ENCODE data around the gene KSR2.

Gene KSR2

DNA sequence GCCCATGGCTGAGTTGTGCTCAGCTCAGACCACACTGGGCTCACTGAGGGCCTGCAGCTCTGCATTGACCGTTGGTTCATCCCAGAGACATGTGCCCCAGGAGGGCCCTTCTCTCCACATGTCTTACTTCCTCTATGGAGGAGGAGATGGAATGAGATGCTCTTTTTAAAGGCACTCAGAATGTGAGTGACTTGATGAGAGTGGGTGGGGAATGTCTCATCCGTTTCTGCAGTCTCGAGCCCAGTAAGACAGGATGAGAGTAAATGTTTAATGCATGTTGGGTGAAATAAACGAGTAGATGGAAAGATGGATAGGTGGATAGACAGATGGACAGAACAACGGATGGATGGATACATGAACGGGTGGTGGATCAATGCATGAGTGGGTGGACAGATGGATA lies 538.5 kb downstream of the KSR2 start:
- DNase-seq, result no peak

- DNase-seq, result no peak
Measured at GRCh38 chr12:117427211-117427610, 541.6 kb downstream of the KSR2 start.

- DNase-seq, result no peak
Measured at GRCh38 chr12:117421987-117422386, 546.8 kb downstream of the KSR2 start.

- DNase-seq, result no peak
Measured at GRCh38 chr12:117421068-117421752, 547.6 kb downstream of the KSR2 start.

DNA sequence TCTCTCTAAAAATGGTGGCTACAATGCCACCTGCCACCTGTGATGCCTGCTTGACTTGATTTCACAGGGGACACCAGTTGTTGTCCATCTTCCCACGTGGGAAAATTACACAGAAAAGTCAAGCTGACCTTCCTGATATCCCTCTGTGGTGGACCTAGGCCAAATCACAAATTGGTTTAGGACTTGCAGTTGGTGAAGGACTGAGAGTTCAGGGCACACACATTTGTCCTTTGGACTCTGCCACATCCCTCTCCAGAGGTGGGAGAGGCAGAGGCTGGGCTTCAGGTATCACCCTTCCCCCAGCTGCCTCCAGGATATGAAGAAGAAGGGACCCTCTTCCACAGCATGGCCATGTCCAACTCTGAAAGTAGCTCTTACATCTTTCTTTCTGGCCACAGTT lies 551.8 kb downstream of the KSR2 start:
- DNase-seq, result no peak

GRCh38 chr12:117412465-117413188 lies 556.2 kb downstream of the KSR2 start:
- DNase-seq, result no peak

GRCh38 chr12:117409286-117409685 lies 559.5 kb downstream of the KSR2 start:
- no peak for DNase-seq

DNA sequence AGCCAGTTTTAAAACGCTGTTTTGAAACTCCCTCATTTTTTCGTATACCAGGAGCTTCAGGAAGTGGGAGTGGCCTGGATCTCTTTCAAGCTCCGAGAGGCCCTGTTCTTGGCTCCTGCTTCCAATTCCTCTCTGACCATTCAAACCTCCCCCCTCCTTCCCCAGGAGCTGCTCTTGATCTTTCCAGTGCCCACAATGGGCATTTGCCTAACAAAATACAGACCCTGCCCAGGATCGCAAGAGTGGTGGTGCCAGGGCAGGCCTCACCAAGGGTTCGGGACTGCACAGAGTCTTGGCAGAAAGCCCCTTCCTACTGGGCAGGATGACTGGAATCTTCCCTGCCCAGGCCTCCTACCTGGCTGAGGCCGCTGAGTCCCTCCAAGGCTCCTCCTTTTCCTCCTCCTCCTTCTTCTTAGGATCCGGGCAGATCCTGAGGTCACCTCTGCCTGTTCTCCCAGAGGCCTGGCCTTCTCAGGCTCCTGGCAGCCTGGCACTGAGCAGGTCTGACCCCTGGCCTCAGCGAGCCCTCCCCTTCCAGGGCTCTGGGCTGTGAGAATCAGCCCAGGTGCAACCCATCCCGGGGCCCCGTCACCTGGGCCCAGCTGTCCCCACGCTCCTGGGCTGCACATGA lies 560.5 kb downstream of the KSR2 start:
- no peak for DNase-seq

DNA sequence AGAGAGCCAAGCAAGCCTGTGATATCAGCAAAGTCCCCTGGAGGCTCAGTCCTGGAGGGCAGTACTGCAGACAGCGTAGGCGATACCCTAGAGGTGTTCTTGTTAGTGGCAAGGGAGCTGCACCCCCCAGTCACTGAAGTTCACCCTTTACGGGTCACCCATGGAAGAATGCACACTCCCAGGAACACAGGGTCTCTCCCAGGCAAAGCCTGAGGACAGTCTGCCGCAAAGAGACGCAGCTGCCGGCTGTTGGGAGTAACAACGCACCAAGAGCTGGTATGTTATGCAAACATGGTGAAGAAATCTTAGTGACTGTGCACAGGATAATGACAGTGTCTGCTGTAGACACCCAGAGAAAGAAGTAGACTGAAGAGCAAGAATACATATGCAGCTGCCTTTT lies 563.9 kb downstream of the KSR2 start:
- DNase-seq, result no peak

DNA sequence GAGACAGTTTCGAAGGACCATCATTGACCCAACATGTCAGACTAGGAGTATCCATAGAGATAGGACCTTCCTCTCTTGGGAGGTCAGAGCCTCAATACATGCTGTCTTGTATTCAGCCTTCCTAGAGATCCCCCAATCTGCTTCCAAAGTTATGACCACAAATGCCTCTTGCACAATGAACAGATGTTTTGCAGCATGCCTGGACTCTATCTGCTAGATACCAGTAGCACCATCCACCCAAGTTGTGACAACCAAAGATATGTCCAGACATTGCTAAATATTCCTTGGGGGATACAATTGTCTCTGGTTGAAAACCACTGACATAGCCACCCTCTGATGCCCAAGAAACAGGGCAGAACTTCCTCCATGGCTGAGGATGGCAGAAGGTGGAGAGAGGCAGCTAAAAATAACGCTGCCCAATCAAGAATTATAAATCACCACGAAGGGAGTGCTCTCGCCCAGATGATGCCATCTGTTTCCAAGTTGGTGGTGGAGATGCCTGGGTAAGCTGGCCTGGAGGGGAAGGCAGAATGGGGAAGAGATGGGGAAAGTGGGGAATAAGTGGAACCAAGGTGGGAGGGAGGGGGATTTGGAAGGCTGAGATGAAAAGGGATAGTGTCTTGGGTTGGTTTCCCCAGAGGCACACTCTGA lies 564.5 kb downstream of the KSR2 start:
- DNase-seq, result no peak

DNA sequence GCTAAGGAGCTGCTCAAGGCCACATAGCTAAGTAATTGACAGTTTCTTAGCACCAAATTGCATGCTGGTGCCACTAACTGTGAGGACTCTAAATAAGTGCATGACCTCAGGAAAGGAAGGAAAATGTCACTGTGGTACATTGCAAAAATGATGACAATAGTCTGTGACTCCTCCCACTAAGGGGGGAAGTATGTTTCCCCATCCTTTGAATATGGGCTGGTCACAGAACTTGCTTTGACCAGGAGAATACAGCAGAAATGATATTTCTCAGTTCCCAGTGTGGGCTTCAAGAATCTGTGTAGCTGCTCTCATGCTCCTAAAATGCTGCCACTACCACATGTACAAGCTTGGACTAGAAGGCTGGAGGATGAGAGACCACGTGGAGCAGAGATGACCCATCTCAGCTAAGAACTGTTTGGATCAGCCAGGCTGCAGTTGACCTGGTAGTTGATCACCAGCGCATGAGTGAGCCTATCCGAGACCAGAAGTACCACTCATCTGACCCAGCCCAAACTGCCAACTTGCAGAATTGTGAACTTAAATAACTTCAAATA lies 565.1 kb downstream of the KSR2 start:
- no peak for DNase-seq
